Caco-2 (cell line): ENCODE results near the gene PGBD5. TPM values are rescaled to one million over a fixed set of nuclear protein-coding genes. Genes with fewer than 3 reads are reported as not detected.

Experiments used
- BruUV-seq: library from RNA; stranded (reverse); fragments of 400-500 nt; replicated peaks from 2 replicates; lab custom pipeline; 2021; lab: Mats Ljungman, UMichigan
- CTCF ChIA-PET: fragments of 300-600 bp; sonication (Branson Sonifier 250); formaldehyde crosslinking; loops from one replicate; lab custom pipeline; 2022; ENCODE audit warnings: antibody characterized with exemption; lab: Charles Lee
- POLR2A ChIA-PET: fragments of 300-600 bp; sonication (Branson Sonifier 250); formaldehyde crosslinking; loops from one replicate; lab custom pipeline; 2022; ENCODE audit warnings: antibody characterized with exemption; lab: Charles Lee
- DNase-seq, 2 experiments: peaks; one replicate each; pipeline versions ENCODE4 v3.0.0 to v3.0.0-alpha.2; 2020 to 2022
- H3K27me3 ChIP-seq: replicated peaks from 2 replicates; pipeline ENCODE4 v1.6.0; 2011; ENCODE audit warnings: low read length; ENCODE audit not compliant: control insufficient read depth, insufficient read depth
- H3K36me3 ChIP-seq: 2 replicates; pipeline ENCODE4 v1.5.1; 2011; ENCODE audit warnings: low read length; ENCODE audit not compliant: control insufficient read depth, insufficient read depth
- H3K4me1 ChIP-seq: fragments of 250-450 bp; sonication (Bioruptor Pico); 2 replicates; pipeline ENCODE4 v1.5.1; 2020; ENCODE audit warnings: mild to moderate bottlenecking
- H3K4me3 ChIP-seq: 2 replicates; pipeline ENCODE4 v1.5.1; 2011; ENCODE audit warnings: low read depth, mild to moderate bottlenecking, control low read depth, low read length
- H3K9me3 ChIP-seq: fragments of 250-450 bp; sonication (Bioruptor Pico); 2 replicates; pipeline ENCODE4 v1.5.1; 2020; ENCODE audit warnings: mild to moderate bottlenecking, moderate library complexity
- H3K27ac Mint-ChIP-seq: one replicate; pipeline ENCODE4 v1.8.0; 2022; ENCODE audit warnings: mixed read lengths; ENCODE audit not compliant: unreplicated experiment
- H3K27me3 Mint-ChIP-seq: one replicate; pipeline ENCODE4 v1.8.0; 2022; ENCODE audit warnings: mixed read lengths; ENCODE audit not compliant: insufficient read depth, unreplicated experiment
- H3K36me3 Mint-ChIP-seq: one replicate; pipeline ENCODE4 v1.8.0; 2022; ENCODE audit warnings: mild to moderate bottlenecking, mixed read lengths; ENCODE audit not compliant: insufficient read depth, unreplicated experiment
- H3K4me1 Mint-ChIP-seq: one replicate; pipeline ENCODE4 v1.8.0; 2022; ENCODE audit warnings: low read depth, mixed read lengths; ENCODE audit not compliant: unreplicated experiment
- H3K4me3 Mint-ChIP-seq: one replicate; pipeline ENCODE4 v1.8.0; 2022; ENCODE audit warnings: mild to moderate bottlenecking, moderate library complexity, mixed read lengths; ENCODE audit not compliant: unreplicated experiment
- H3K9me3 Mint-ChIP-seq: one replicate; pipeline ENCODE4 v1.8.0; 2022; ENCODE audit warnings: mixed read lengths; ENCODE audit not compliant: unreplicated experiment
- intact Hi-C: fragments of 100-400 bp; cut with micrococcal nuclease; formaldehyde crosslinking; loops from one replicate; pipeline ENCODE4 v1.10.0; 2022; ENCODE audit not compliant: unreplicated experiment
- total RNA-seq: library from RNA; stranded (reverse); gene quantifications from 2 replicates; pipeline ENCODE4 v1.2.3, GENCODE V29; 2022
- TF ChIP-seq, protein P1 (sequence below), 2 experiments: fragments of 200-600 bp in 1 of 2; IDR thresholded peaks; 1 replicate in 1 of 2; 2 replicates in 1 of 2; pipeline versions ENCODE4 v1.5.1 to v1.8.0; 2011 to 2022; ENCODE audit warnings: antibody characterized with exemption in 1 of 2, control low read depth in 1 of 2, inconsistent platforms in 1 of 2, low read depth in 1 of 2, low read length in 1 of 2, mild to moderate bottlenecking in 1 of 2, moderate library complexity in 1 of 2; ENCODE audit not compliant: insufficient read depth in 1 of 2, severe bottlenecking in 1 of 2, unreplicated experiment in 1 of 2

PGBD5 gene
- total RNA-seq, 1 experiment from 2014 or later: 2.4 TPM

DNA sequence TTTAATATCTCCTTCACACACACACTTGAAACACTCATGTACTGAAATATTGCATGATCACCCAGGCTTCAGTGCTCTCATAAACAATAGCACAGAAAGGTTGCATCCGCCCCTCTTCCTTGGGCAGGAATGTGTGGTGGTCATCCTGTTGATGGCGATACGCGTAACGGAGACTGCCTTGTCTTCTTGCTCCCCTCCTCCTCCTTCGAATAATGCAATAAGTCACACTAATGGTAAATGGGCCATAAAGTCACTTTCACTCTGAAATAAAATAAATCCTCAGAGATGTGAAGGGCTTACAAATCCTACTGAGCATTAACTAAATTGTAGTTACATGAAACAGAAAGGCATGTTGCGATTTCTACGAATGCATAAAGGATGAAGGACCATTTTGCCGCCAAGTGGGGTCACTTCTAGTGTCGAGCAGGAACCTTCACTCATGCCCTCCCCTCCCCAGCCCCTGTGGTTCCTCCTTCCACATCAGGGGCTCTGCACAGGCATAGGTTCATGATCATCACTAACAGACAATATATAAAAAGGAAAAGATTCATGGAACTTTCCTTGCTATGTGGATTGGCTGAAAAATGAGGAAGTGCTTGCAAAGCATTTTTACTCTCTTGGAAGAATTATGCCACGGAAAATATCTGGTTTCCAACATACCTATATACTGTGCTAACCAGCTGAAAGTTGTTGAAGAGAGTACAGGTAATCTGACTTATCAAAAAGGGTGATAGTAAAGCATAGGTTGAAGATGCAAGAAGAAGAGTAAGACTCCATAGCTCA is 1.2 kb upstream of the PGBD5 start:
- H3K4me3 ChIP-seq: peak overlapping the region; percentile 55; the same call in 1 of the 2 replicates
- peaks cover 4% of the 10 kb centered on the region; the same call in 1 of the 2 replicates for H3K27me3 ChIP-seq
- H3K27me3 Mint-ChIP-seq: peaks cover 17% of the 10 kb centered on the region
- TF ChIP-seq, protein P1, sequence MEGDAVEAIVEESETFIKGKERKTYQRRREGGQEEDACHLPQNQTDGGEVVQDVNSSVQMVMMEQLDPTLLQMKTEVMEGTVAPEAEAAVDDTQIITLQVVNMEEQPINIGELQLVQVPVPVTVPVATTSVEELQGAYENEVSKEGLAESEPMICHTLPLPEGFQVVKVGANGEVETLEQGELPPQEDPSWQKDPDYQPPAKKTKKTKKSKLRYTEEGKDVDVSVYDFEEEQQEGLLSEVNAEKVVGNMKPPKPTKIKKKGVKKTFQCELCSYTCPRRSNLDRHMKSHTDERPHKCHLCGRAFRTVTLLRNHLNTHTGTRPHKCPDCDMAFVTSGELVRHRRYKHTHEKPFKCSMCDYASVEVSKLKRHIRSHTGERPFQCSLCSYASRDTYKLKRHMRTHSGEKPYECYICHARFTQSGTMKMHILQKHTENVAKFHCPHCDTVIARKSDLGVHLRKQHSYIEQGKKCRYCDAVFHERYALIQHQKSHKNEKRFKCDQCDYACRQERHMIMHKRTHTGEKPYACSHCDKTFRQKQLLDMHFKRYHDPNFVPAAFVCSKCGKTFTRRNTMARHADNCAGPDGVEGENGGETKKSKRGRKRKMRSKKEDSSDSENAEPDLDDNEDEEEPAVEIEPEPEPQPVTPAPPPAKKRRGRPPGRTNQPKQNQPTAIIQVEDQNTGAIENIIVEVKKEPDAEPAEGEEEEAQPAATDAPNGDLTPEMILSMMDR (IDR thresholded peaks at IDR 0.05; ENCODE audit: insufficient read depth in 1 of 2, low read depth in 1 of 2, low read length in 1 of 2, severe bottlenecking in 1 of 2, unreplicated experiment in 1 of 2): no peak
- BruUV-seq: no TSS peak
- H3K4me1 ChIP-seq: peaks cover 6% of the 10 kb centered on the region; the same call in 1 of the 2 replicates
- H3K9me3 Mint-ChIP-seq: no peaks in the 10 kb centered on the region
- no peak for DNase-seq
- no peaks in the 10 kb centered on the region for H3K9me3 ChIP-seq
- H3K36me3 ChIP-seq: no peaks in the 10 kb centered on the region
- peak overlapping the region; percentile 68 for H3K4me3 Mint-ChIP-seq
- intact Hi-C loops: loop anchor here (10.0 kb wide), 1 partner anchor 148 kb away; no protein-coding TSS in a partner anchor
- POLR2A ChIA-PET: no interaction called here
- CTCF ChIA-PET: no interaction called here
- no peaks in the 10 kb centered on the region for H3K4me1 Mint-ChIP-seq
- no peaks in the 10 kb centered on the region for H3K36me3 Mint-ChIP-seq
- H3K27ac Mint-ChIP-seq: no peak overlapping the region

DNA sequence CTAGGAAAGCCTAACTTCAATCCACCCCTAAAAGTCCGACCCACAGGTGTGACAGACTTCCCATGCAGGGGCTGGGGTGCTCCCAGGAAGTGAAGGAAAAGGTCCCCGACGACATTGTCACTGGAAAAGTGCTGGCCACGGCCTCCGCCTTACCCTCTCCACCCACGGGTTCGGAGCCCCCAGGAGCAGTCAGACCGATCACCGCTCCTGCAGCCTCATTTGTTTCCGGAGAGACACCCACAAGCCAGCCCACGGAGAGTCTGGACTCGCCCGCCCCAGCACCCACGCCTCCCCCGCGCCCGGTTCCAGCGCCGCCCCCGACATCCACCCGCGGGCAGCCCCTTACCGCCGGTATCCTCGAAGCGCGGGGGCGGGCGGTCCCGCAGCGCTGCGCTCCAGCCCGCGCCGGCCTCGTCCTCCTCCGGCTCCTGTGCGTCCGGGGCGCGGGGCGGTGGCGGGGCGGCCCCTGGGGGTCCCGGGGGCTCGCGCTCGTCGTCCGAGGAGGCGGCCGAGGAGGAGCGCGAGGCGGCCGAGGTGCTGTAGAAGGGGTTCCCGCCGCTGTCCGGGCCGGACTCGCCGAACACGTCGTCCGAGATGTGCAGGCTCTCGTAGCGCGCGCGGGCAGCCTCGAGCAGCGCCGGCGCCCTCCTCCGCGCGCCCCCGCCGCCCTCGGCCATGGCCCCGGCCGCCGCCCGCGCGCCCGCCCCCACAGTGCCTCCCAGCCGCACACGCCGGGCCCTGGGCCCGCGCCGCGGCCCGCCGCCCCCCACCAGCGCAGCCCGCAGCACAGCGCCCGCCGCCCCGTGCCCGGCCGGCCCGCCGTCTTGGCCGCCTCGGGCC is 660 bp downstream of the PGBD5 start:
- TF ChIP-seq, protein P1 (IDR thresholded peaks at IDR 0.05; ENCODE audit: insufficient read depth in 1 of 2, low read depth in 1 of 2, low read length in 1 of 2, severe bottlenecking in 1 of 2, unreplicated experiment in 1 of 2): no peak
- no peaks in the 10 kb centered on the region for H3K9me3 Mint-ChIP-seq

More for the DNA sequence above, 660 bp downstream of the PGBD5 start:
- DNase-seq: peak in 1 of 2 experiments; percentile 28
- H3K4me1 Mint-ChIP-seq: no peaks in the 10 kb centered on the region
- peaks cover 6% of the 10 kb centered on the region; the same call in 1 of the 2 replicates for H3K4me1 ChIP-seq
- CTCF ChIA-PET: no interaction called here
- H3K27me3 ChIP-seq: peaks cover 4% of the 10 kb centered on the region; the same call in 1 of the 2 replicates
- POLR2A ChIA-PET: no interaction called here
- no peaks in the 10 kb centered on the region for H3K9me3 ChIP-seq
- H3K27ac Mint-ChIP-seq: no peak overlapping the region
- BruUV-seq: no TSS peak
- H3K4me3 Mint-ChIP-seq: peak overlapping the region; percentile 73
- no peaks in the 10 kb centered on the region for H3K36me3 Mint-ChIP-seq
- no peaks in the 10 kb centered on the region for H3K36me3 ChIP-seq
- intact Hi-C loops: loop anchor here (10.0 kb wide), 1 partner anchor 149 kb away; no protein-coding TSS in a partner anchor
- H3K4me3 ChIP-seq: peak overlapping the region; percentile 49
- peaks cover 23% of the 10 kb centered on the region for H3K27me3 Mint-ChIP-seq
